ENCODE data around the gene HMCN1.
"Not testable (repeated sequence)": the region's sequence is repeated elsewhere in the genome, so short reads cannot be mapped to it uniquely, and the experiment has no call there.

The HMCN1 gene

DNA sequence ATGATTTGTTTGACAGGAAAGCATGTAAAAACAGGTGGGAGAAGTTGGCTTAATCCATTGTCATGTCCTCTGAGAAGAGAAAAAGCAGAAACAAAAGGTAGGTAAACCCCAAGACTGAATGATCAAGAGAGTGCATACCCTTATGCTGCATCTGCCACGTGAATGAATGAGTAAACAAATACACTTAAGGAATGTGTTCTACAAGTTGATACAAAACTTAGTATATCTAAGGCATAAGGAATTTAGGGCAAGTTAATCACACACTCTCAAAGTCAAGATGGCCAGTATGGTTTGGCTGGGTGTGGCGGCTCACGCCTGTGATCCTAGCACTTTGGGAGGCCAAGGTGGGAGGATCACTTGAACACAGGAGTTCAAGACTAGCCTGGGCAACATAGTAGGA, 34.2 kb downstream of the HMCN1 start:
- no peak overlapping the region for H3K4me3 ChIP-seq (ENCODE audit: low read depth, low read length)
- no peak for TF ChIP-seq POLR2A (IDR thresholded peaks at IDR 0.05; ENCODE audit: extremely low read depth, insufficient read length)
- no peak for TF ChIP-seq MAX (IDR thresholded peaks at IDR 0.05; ENCODE audit: low read depth, low read length)
- no peak for TF ChIP-seq CTCF (IDR thresholded peaks at IDR 0.05; ENCODE audit: low read depth, low read length)
- no peak for DNase-seq (ENCODE audit: low read depth)

- H3K4me3 ChIP-seq (ENCODE audit: low read depth, low read length) = no peak overlapping the region
- no peak for DNase-seq (ENCODE audit: low read depth)
- TF ChIP-seq CTCF (IDR thresholded peaks at IDR 0.05; ENCODE audit: low read depth, low read length) (no peak), MYC (IDR thresholded peaks at IDR 0.05; ENCODE audit: low read depth, low read length) (no peak), MAX (IDR thresholded peaks at IDR 0.05; ENCODE audit: low read depth, low read length) (no peak), POLR2A (IDR thresholded peaks at IDR 0.05; ENCODE audit: extremely low read depth, insufficient read length) (no peak)
These were observed 34.9 kb downstream of the HMCN1 start for GRCh38 chr1:185769136-185769535.

DNA sequence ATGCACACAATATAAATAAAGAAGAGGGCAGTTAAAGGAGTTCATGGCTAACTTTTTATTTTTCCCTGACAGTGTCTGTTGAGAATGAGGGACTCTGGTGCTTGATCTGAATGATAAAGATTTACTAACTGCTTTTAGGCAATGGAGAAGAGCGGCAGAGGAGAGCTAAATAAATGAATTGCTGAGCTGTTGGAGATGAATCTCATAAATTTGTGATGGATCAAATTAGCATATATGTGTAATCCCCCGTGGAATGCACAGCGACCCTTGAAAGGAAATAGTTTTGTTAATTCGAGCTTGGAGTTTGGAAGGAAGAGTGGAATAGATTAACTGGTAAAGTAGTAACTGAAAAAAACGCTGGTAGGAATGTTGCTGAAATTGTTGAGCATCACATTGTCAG, 40.2 kb downstream of the HMCN1 start:
- no peak for DNase-seq (ENCODE audit: low read depth)

DNA sequence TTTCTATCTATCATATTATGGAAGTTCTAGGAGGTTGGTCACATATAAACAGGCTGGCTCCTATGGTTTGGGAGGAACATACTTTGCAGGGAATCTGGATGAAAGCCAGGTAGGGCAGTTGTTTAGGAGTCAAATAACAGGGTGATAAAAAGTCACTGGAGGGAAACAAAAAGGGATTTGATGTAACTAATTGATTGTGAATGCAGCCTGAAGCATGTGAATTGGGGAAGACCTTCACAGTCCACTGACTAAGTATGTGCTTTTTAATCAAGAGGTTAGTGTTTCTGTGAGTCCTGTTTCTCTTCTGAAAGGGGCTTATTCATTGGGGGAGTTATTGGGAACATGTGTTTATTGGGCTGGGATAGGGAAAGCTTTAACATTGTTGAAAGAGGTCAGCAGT, 41.3 kb downstream of the HMCN1 start:
- H3K4me3 ChIP-seq (ENCODE audit: low read depth, low read length) = no peak overlapping the region
- TF ChIP-seq MYC (IDR thresholded peaks at IDR 0.05; ENCODE audit: low read depth, low read length) = no peak
- no peak for TF ChIP-seq CTCF (IDR thresholded peaks at IDR 0.05; ENCODE audit: low read depth, low read length)
- no peak for TF ChIP-seq POLR2A (IDR thresholded peaks at IDR 0.05; ENCODE audit: extremely low read depth, insufficient read length)
- DNase-seq (ENCODE audit: low read depth) = no peak

More for the DNA sequence above, 40.2 kb downstream of the HMCN1 start:
- no peak for TF ChIP-seq POLR2A (IDR thresholded peaks at IDR 0.05; ENCODE audit: extremely low read depth, insufficient read length)
- TF ChIP-seq CTCF (IDR thresholded peaks at IDR 0.05; ENCODE audit: low read depth, low read length) = no peak
- no peak for TF ChIP-seq MAX (IDR thresholded peaks at IDR 0.05; ENCODE audit: low read depth, low read length)
- TF ChIP-seq MYC (IDR thresholded peaks at IDR 0.05; ENCODE audit: low read depth, low read length) = no peak
- no peak overlapping the region for H3K4me3 ChIP-seq (ENCODE audit: low read depth, low read length)

GRCh38 chr1:185776522-185776921, 42.3 kb downstream of the HMCN1 start:
- TF ChIP-seq MAX (IDR thresholded peaks at IDR 0.05; ENCODE audit: low read depth, low read length) (no peak), POLR2A (IDR thresholded peaks at IDR 0.05; ENCODE audit: extremely low read depth, insufficient read length) (no peak), CTCF (IDR thresholded peaks at IDR 0.05; ENCODE audit: low read depth, low read length) (no peak), MYC (IDR thresholded peaks at IDR 0.05; ENCODE audit: low read depth, low read length) (no peak)
- DNase-seq (ENCODE audit: low read depth) = no peak
- H3K4me3 ChIP-seq (ENCODE audit: low read depth, low read length) = no peak overlapping the region

- not testable (repeated sequence) for H3K4me3 ChIP-seq (ENCODE audit: low read depth, low read length)
These were observed 49.7 kb downstream of the HMCN1 start for GRCh38 chr1:185783860-185784259.

More at GRCh38 chr1:185783860-185784259, 49.7 kb downstream of the HMCN1 start:
- not testable (repeated sequence) for DNase-seq (ENCODE audit: low read depth)
